ENCODE measurements around the gene NCAN. TPM values are rescaled to one million over a fixed set of nuclear protein-coding genes. Genes with fewer than 3 reads are reported as not detected.

Gene NCAN
- total and polyA plus RNA-seq, 2 of the 4 experiments (the other 2 are of a cell fraction), result not detected

- no peak for TF ChIP-seq ELK1 (IDR thresholded peaks at IDR 0.05; ENCODE audit: borderline replicate concordance, low read depth, low read length)
Observed at GRCh38 chr19:19205416-19206410, 6.0 kb upstream of the NCAN start (continued).

- no peak overlapping the region for H2BK5ac ChIP-seq (ENCODE audit: low read depth, low read length, poor library complexity, severe bottlenecking)
- H2AFZ ChIP-seq (replicated peaks; ENCODE audit: low read length, poor library complexity), result no peak overlapping the region
- 55% methylated on average over 5 of the region's 5 CpGs; no CpG with 5 or more reads in 1 of the 2 experiments for WGBS, 2 experiments (ENCODE audit: extremely low coverage in 2 of 2, insufficient read length in 1 of 2)
- dilution Hi-C loops (cut with HindIII; ENCODE audit: low sequenced_read_pairs, unreplicated experiment) (no loop called here), in situ Hi-C loops (cut with MboI; ENCODE audit: low sequenced_read_pairs) (no loop called here), intact Hi-C loops (cut with micrococcal nuclease) (no loop called here)
- H2AK5ac ChIP-seq (ENCODE audit: low read depth, low read length), result no peak overlapping the region
- H2BK20ac ChIP-seq (ENCODE audit: low read depth, low read length), result no peak overlapping the region
- H3K9me1 ChIP-seq (ENCODE audit: insufficient read depth, low read length), result 0 out of 2 replicates have a peak, but pooled peaks cover 5% of the 10 kb centered on the region
- peaks cover 5 to 12% of the 10 kb centered on the region in 2 experiments for H3K79me1 ChIP-seq (ENCODE audit: low read depth in 1 of 2, low read length in 2 of 2)
- no peak overlapping the region for H4K8ac ChIP-seq (ENCODE audit: low read depth in 2 of 2, low read length in 2 of 2)
- peaks cover 19% of the 10 kb centered on the region for H3K27me3 ChIP-seq (ENCODE audit: control insufficient read depth, insufficient read depth, low read length)
- H3K27ac ChIP-seq (ENCODE audit: insufficient read depth, low read length), result no peak overlapping the region
- H3K36me3 ChIP-seq (ENCODE audit: control insufficient read depth, insufficient read depth, low read length), result peaks cover 3% of the 10 kb centered on the region; the same call in 1 of the 2 replicates
- H3K9me3 ChIP-seq (ENCODE audit: control insufficient read depth, insufficient read depth, low read length), result no peaks in the 10 kb centered on the region
- H4K5ac ChIP-seq (ENCODE audit: low read depth, low read length), result no peak overlapping the region
- H3K9ac ChIP-seq (ENCODE audit: low read depth, low read length), result no peak overlapping the region
- H3K23ac ChIP-seq (ENCODE audit: low read depth, low read length), result no peak overlapping the region
- no peak overlapping the region for H2BK15ac ChIP-seq (ENCODE audit: low read depth, low read length)
- TF ChIP-seq RAD21 (IDR thresholded peaks at IDR 0.05; ENCODE audit: low read length), result no peak
- no peak for TF ChIP-seq MXI1 (IDR thresholded peaks at IDR 0.05; ENCODE audit: borderline replicate concordance, low read depth, low read length)
- no peak for TF ChIP-seq NFE2L2 (IDR thresholded peaks at IDR 0.05; ENCODE audit: low read depth, low read length)
- TF ChIP-seq ELK1 (IDR thresholded peaks at IDR 0.05; ENCODE audit: borderline replicate concordance, low read depth, low read length), result no peak
- TF ChIP-seq BHLHE40 (IDR thresholded peaks at IDR 0.05; ENCODE audit: low read depth, low read length), result no peak
- TF ChIP-seq USF2 (IDR thresholded peaks at IDR 0.05; ENCODE audit: low read depth, low read length), result no peak
- no peak for TF ChIP-seq RFX5 (IDR thresholded peaks at IDR 0.05; ENCODE audit: low read depth, low read length)
- TF ChIP-seq RCOR1 (IDR thresholded peaks at IDR 0.05; ENCODE audit: insufficient replicate concordance, low read length), result no peak
- TF ChIP-seq MAZ (IDR thresholded peaks at IDR 0.05; ENCODE audit: borderline replicate concordance, low read depth, low read length), result no peak
- no peak for TF ChIP-seq CEBPB (IDR thresholded peaks at IDR 0.05; ENCODE audit: low read depth, low read length)
- H4K20me1 ChIP-seq (ENCODE audit: insufficient read depth, low read length), result no peaks in the 10 kb centered on the region
- H2AK9ac ChIP-seq (replicated peaks; ENCODE audit: low read depth, low read length, poor library complexity), result no peak overlapping the region
- peaks cover 3% of the 10 kb centered on the region; the same call in 1 of the 2 replicates for H3K4me1 ChIP-seq (ENCODE audit: control insufficient read depth, insufficient read depth, low read length)
- BruUV-seq (replicated peaks), result no TSS peak
- ATAC-seq (ENCODE audit: low read depth) (no peak), DNase-seq (no peak)
- no peak overlapping the region for H3K4ac ChIP-seq (ENCODE audit: low read depth, low read length)
- no peak overlapping the region for H2BK120ac ChIP-seq (ENCODE audit: low read depth, low read length)
- POLR2A ChIA-PET (ENCODE audit: unreplicated experiment), result no interaction called here
- no peak overlapping the region for H3K4me2 ChIP-seq (ENCODE audit: low read depth, low read length)
- H3K18ac ChIP-seq (ENCODE audit: low read depth, low read length), result no peak overlapping the region
- no peak overlapping the region for H3K14ac ChIP-seq (replicated peaks; ENCODE audit: low read depth, low read length)
- H3K56ac ChIP-seq (ENCODE audit: extremely low read depth, insufficient read depth, low read length), result no peak overlapping the region
- CTCF ChIA-PET, result no interaction called here
- H3K4me3 ChIP-seq (ENCODE audit: insufficient read depth, low read depth, low read length), result no peak overlapping the region
- H4K91ac ChIP-seq (ENCODE audit: insufficient read depth, low read depth, low read length), result no peak overlapping the region
Observed at GRCh38 chr19:19206938-19207337, 4.8 kb upstream of the NCAN start.
